ENCODE measurements around the gene PWWP2A.

DNA sequence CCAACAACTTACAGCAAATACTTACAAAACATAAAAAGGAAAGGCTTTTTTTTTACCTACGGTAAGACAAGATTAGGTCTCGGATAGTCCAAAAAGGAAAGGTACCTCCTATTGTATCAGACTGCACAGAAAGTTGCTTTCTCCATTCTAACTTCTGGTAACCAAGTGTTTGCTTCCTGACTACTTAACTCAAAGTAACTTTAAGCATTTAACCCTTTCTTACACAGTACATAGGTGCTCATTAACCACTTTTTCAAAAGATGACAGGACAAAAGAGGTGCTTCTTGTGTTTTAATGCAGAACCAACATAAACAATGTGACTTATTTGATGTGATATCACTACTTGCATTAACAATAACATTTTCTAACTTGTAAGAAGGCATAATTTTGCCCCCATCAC, 23.1 kb downstream of the PWWP2A start:
- TF ChIP-seq CTCF (IDR thresholded peaks at IDR 0.05) (no peak), POLR2A (IDR thresholded peaks at IDR 0.05) (no peak)
